ENCODE measurements around the gene EGR4.

The EGR4 gene

GRCh38 chr2:73333564-73333963 is 40.2 kb upstream of the EGR4 start:
- Histone ChIP-seq H3K36me3 (no peaks in the 10 kb centered on the region), H3K27me3 (no peaks in the 10 kb centered on the region), H3K9me3 (no peaks in the 10 kb centered on the region), H3K4me3 (ENCODE audit: low read depth, low read length) (no peak overlapping the region), H3K4me1 (no peaks in the 10 kb centered on the region)
- no peak for DNase-seq
- TF ChIP-seq CTCF (IDR thresholded peaks at IDR 0.05; ENCODE audit: low read depth, low read length) = no peak

- TF ChIP-seq CTCF (IDR thresholded peaks at IDR 0.05; ENCODE audit: low read depth, low read length) = no peak
- DNase-seq = no peak
- Histone ChIP-seq H3K9me3 (no peaks in the 10 kb centered on the region), H3K4me3 (ENCODE audit: low read depth, low read length) (no peak overlapping the region), H3K36me3 (no peaks in the 10 kb centered on the region), H3K4me1 (no peaks in the 10 kb centered on the region), H3K27me3 (no peaks in the 10 kb centered on the region)
Measured at GRCh38 chr2:73324126-73324725, 30.9 kb upstream of the EGR4 start.

GRCh38 chr2:73323551-73323950 is 30.2 kb upstream of the EGR4 start:
- Histone ChIP-seq H3K9me3 (no peaks in the 10 kb centered on the region), H3K27me3 (no peaks in the 10 kb centered on the region), H3K36me3 (no peaks in the 10 kb centered on the region), H3K4me3 (ENCODE audit: low read depth, low read length) (no peak overlapping the region), H3K4me1 (no peaks in the 10 kb centered on the region)
- TF ChIP-seq CTCF (IDR thresholded peaks at IDR 0.05; ENCODE audit: low read depth, low read length) = no peak
- no peak for DNase-seq

- Histone ChIP-seq H3K36me3 (no peaks in the 10 kb centered on the region), H3K4me3 (ENCODE audit: low read depth, low read length) (no peak overlapping the region), H3K4me1 (no peaks in the 10 kb centered on the region), H3K9me3 (no peaks in the 10 kb centered on the region), H3K27me3 (no peaks in the 10 kb centered on the region)
- DNase-seq = no peak
- no peak for TF ChIP-seq CTCF (IDR thresholded peaks at IDR 0.05; ENCODE audit: low read depth, low read length)
Measured at GRCh38 chr2:73314441-73314840, 21.1 kb upstream of the EGR4 start.

- H3K27me3 ChIP-seq = no peaks in the 10 kb centered on the region
- no peaks in the 10 kb centered on the region for H3K9me3 ChIP-seq
- no peak for DNase-seq
- TF ChIP-seq CTCF (IDR thresholded peaks at IDR 0.05; ENCODE audit: low read depth, low read length) = no peak
- no peak overlapping the region for H3K4me3 ChIP-seq (ENCODE audit: low read depth, low read length)
- H3K36me3 ChIP-seq = no peaks in the 10 kb centered on the region
- no peaks in the 10 kb centered on the region for H3K4me1 ChIP-seq
Measured at GRCh38 chr2:73307720-73308119, 14.4 kb upstream of the EGR4 start.

- TF ChIP-seq CTCF (IDR thresholded peaks at IDR 0.05; ENCODE audit: low read depth, low read length) = no peak
- Histone ChIP-seq H3K4me3 (ENCODE audit: low read depth, low read length) (no peak overlapping the region), H3K27me3 (no peaks in the 10 kb centered on the region), H3K36me3 (no peaks in the 10 kb centered on the region), H3K9me3 (no peaks in the 10 kb centered on the region), H3K4me1 (no peaks in the 10 kb centered on the region)
- DNase-seq = no peak
Measured at GRCh38 chr2:73301636-73302035, 8.3 kb upstream of the EGR4 start.

All from BE2C (cell line).